Raji (cell line): ENCODE data around the gene ABCA4.

ENCODE experiments used
- POLR2A ChIP-seq: IDR thresholded peaks from 2 replicates; pipeline ENCODE4 v1.6.1; 2011; ENCODE audit warnings: low read depth, low read length, control low read depth; ENCODE audit not compliant: insufficient read depth

ABCA4 gene

DNA sequence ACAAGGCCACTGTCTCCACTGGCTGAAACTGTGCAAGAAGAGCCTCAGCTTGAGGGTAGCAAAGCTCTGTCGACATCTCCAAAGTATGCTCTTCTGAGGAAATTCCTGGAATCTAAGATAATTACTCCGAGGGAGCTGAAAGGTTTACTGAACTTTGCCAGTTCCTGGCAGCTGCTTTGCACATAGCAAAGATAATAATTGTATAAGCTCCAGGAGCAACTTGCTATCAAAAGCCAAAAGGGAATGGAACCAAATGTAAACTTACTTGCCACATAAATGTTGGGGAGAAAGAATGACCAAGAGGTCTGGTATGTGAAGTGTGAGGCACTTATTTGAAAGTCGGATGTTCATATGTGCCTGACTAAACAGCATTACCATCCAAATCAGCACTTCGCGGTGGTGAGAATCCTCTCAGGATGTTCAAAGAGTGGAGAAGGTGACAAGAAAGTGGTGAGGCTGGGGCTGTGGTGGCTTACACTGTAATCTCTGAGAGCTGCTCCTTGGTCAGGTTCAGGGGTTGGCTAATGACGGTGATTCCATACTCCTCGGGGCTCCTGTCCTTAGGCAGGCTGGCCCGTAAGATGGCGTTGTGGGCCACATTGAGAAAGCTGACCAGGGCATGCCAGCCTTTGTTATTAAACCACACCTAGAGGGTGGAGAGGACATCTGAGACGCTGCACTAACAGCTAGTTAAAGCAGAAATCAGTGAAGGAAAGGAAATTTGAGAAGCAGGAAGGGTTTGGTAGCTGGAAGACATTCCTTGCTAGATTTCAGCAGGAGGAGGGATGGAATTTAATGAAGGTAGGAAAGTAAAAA is 100.0 kb downstream of the ABCA4 start:
- no peak for TF ChIP-seq POLR2A

DNA sequence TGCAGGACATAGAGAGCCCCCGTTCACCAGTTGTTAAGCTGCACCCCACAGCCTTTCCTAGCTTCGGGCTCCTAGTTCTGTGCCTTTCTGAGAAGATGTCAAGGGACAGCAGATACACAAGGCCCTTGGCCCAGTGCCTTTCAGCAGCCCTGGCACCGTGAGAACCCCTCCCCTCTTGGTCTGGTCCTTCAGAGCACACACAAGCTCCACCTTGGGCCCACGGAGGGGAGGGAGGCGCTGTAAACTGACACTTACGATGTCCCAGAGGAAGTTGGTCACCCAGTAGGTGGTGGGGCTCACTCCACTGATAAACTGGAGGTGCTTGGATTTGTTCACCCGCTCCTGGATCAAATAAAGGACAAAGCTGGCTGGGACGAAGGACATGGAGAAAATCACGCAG is 101.6 kb downstream of the ABCA4 start:
- TF ChIP-seq POLR2A, result no peak

DNA sequence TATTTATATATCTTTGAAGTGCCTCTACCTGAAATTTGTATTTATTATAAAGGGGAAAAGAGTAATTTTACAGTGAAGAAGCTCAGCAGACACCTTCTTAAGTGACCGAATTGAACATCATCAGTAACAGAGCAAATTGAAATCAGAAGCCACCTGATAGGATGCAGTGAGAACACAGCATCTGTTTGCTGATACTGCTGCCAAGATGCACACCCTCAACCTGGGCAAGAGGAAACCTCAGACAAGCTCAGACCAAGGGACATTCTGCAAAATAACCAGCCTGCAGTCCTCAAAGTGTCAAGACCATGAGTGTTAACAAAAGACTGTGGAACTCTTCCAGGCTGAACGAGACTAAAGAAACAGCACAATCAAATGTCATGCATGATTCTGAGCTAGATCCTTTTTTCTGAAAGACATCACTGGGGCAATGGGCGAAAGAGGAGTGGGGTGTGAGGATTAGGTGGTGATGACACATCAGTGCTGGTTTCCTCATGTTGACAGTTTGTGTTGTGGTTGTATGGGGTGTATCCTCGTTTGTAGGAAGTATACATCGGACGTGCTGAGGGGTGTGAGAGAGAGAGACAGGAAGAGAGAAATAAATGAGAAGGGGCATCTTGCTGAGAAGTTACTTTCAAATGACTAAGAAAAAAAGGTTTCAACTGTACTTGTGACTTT is 103.7 kb downstream of the ABCA4 start:
- TF ChIP-seq POLR2A, result no peak

DNA sequence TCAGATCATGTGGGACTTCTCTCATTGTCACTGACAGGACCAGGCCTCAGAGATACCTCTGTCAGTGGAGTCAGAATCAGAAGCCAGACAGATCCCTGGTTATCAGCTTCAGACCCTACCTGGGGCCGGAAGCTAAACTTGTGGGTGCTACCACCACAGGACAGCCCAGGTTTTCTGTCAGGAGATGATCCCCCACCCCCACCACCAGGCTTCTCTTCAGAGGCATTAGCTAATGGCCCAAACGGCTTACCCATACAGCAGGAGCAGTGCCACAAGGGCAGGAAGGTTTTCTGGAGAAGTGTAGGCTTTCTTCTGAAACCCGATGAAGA is 105.5 kb downstream of the ABCA4 start:
- no peak for TF ChIP-seq POLR2A

DNA sequence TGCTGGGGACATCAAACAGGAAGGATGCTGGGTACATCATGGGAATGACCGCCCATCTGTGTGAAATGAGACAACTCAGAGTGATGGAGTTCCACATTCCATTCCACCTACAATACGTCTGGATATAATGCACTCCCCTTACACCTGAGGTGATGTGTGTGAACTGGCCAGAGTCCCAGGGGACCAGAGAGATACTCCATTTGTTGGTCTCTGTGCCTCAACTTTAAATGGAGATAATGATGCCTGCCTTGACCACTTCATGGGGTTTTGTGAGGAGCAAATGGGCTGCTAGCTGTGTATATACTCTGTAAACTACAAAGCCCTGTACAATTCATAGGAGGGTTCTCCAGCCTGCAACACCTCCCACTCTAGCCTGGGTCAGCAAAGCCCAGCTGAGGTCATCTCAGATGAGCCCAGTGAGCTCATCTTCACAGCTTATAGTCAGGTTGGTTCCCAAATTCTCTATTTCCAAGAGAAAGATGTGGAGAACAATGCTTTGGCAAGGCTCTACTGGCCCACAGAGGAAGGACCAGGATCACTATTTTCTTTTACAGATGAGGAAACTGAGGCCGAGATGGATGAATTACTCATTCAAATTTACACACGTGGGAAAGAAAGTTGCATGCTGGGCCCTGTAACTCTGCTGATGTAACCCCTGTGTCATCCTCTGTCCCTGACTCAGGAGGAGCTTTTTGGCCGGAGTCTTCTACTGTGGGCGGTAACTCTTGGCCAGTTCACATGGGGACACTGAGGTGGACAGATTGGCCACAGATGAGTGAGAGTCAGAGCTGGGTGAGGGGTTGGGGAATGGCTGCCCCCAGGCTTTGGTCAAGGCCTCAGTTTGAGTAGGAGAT is 106.1 kb downstream of the ABCA4 start:
- no peak for TF ChIP-seq POLR2A

DNA sequence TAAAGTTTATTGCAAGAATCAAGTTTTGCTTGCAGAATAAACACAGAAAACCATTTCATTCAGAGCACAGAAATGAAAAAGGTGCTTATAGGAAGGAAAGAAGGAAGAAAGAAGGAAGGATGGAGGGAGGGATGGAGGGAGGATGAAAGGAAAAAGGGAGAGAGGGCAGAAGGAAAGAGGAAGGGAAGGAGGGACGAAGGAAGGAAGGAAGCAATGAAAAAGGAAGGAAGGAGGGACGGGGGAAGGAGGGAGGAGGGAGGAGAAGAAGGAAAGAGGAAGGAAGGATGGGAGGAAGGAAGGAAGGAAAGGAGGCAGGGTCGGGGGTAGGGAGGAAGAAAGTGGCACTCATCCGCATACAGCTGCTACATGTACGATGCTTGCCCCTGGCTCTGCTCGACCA is 106.9 kb downstream of the ABCA4 start:
- TF ChIP-seq POLR2A, result no peak

- no peak for TF ChIP-seq POLR2A
Observed at GRCh38 chr1:94013367-94013878, 107.5 kb downstream of the ABCA4 start.

DNA sequence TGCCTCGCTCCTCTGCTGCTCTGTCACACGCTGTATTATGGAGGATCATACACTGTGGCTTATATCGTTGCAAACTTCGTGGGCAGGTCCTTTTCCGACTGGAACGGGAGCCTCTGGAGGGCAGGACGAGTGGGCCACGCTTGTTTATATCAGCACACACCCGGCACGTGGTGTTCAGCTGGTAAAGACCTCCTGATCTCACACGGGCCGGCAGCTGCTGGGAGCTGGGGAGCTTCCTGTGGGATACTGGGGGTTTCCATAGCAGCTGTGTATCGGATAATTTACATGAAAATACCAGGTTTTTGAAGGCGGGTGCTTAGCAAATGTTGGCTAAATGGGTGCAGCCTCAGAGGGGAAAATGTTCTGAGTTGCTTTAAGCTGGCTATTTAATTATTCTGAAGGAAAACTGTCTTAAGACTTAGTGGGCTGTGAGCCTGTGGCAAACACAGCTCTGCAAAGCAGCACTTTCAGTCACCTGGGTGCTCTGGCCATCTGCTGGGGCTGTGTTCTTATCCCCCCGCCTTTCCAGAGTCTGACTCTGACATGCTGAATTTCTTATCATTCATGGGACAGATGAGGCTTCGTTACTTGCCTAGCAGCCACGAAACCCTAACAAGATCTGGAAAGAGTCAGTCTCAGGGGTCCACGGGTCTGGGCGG is 108.1 kb downstream of the ABCA4 start:
- TF ChIP-seq POLR2A, result no peak

- no peak for TF ChIP-seq POLR2A
Observed at GRCh38 chr1:94011709-94012595, 109.0 kb downstream of the ABCA4 start.

- TF ChIP-seq POLR2A, result no peak
Observed at GRCh38 chr1:94011129-94011528, 109.8 kb downstream of the ABCA4 start.

DNA sequence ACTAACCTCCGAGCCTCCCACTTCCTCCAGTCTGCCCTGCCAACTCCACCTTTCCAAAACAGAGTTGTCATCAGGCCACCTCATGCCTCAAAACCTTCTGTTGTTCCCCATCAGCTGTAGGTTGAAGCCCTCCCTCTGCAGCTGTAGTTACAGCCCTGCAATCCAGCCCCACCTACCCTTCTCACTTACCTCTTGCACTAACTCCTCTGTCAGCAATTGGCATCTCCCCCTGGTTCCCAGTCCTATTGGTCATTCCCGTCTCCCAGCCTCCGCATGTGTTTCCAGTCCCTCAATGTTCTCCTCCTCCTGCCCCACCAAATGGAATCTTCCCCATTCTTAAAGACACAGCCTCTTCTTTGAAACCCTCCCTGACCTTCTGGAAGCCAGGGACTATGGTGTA is 111.6 kb downstream of the ABCA4 start:
- no peak for TF ChIP-seq POLR2A

GRCh38 chr1:94006604-94007003 is 114.3 kb downstream of the ABCA4 start:
- no peak for TF ChIP-seq POLR2A

DNA sequence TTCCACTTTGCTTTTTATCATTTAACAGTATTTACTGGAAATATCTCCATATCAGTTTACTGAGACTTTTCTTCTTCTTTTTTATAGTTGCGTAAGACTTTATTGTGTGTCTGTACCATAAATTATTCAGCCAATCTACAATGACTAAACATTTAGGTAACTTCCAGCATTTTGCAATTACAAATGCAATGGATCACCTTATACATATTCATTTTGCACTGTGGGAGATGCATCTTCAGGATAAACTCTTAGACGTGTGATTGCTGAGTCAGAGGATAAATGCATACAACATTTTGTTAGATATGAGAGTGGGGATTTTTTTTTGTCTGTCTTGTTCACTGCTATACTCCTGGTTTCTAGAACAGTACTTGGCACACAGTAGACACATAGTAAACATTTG is 116.0 kb downstream of the ABCA4 start:
- TF ChIP-seq POLR2A, result no peak
